ENCODE data around the gene FFAR4. TPM values are rescaled to one million over a fixed set of nuclear protein-coding genes. Genes with fewer than 3 reads are reported as not detected.
"Not testable (repeated sequence)": the region's sequence is repeated elsewhere in the genome, so short reads cannot be mapped to it uniquely, and the experiment has no call there.

Gene FFAR4
- not detected for total RNA-seq

GRCh38 chr10:93566435-93567276 lies at the start of gene FFAR4:
FFAR4 (plus strand) TSS chr10:93566665; CDS start chr10:93566721, 56 bp downstream.
- CTCF ChIA-PET, result no interaction called here
- POLR2A ChIA-PET, result no interaction called here

- POLR2A ChIA-PET, result no interaction called here
- CTCF ChIA-PET, result interaction anchor here (1.0 to 1.2 kb wide), 2 partner anchors 35 to 142 kb away, joined by 3 read pairs; no protein-coding TSS in a partner anchor
Measured at GRCh38 chr10:93518531-93518930, 47.9 kb upstream of the FFAR4 start.

- ChIA-PET POLR2A (no interaction called here), CTCF (no interaction called here)
Measured at GRCh38 chr10:93535293-93535692, 31.2 kb upstream of the FFAR4 start.

- CTCF ChIA-PET, POLR2A ChIA-PET: not testable (repeated sequence)
Measured at GRCh38 chr10:93540871-93541270, 25.6 kb upstream of the FFAR4 start.

GRCh38 chr10:93541402-93542357 lies 24.8 kb upstream of the FFAR4 start:
- POLR2A ChIA-PET, result no interaction called here

DNA sequence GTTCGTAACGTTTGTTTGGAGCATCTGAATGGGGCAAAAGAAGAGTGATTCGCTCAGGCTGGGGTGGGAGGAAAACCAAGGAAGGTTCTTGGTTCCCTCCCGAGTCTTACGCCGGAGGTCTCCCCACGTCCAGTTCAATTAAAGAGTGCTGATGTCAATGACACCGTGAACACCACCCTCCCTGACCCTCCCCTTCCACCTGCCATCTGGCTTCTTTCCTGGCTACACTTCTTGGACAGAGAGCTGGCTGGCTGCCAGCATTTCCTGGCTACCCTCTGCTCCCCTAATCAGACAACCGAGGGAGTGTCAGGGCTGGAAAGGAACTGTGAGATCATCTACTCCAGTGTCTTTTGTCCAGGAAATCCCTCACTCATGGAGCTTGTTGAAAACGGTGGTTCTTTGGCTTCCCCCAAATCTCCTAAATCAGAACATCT lies 24.1 kb upstream of the FFAR4 start:
- ChIA-PET POLR2A (no interaction called here), CTCF (interaction anchor here (0.6 to 2.0 kb wide), 5 partner anchors 23 to 152 kb away, joined by 3 to 5 read pairs (median 4); no protein-coding TSS in a partner anchor)

More at GRCh38 chr10:93541402-93542357, 24.8 kb upstream of the FFAR4 start:
- CTCF ChIA-PET, result interaction anchor here (0.6 to 2.0 kb wide), 5 partner anchors 22 to 153 kb away, joined by 3 to 5 read pairs (median 4); no protein-coding TSS in a partner anchor

- POLR2A ChIA-PET, CTCF ChIA-PET: not testable (repeated sequence)
Measured at GRCh38 chr10:93546995-93547394, 19.5 kb upstream of the FFAR4 start.

DNA sequence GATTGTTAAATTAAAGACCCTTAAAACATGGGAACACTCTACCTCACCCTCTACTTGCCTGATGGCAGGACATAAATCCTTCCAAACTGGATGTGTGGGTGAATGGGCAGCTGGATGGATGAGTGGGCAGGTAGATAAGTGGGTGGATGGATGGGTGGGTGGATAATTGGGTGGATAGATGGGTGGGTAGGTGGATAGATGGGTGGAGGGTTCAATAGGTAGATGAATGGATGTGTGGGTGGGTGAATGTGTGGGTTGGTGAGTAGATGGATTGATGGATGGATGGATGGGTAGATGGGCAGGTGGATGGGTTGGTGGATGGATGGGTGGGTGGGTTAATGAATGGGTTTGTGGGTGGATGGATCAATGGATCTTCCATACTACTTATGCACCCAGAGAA lies 18.9 kb upstream of the FFAR4 start:
- CTCF ChIA-PET, result no interaction called here
- POLR2A ChIA-PET, result no interaction called here

DNA sequence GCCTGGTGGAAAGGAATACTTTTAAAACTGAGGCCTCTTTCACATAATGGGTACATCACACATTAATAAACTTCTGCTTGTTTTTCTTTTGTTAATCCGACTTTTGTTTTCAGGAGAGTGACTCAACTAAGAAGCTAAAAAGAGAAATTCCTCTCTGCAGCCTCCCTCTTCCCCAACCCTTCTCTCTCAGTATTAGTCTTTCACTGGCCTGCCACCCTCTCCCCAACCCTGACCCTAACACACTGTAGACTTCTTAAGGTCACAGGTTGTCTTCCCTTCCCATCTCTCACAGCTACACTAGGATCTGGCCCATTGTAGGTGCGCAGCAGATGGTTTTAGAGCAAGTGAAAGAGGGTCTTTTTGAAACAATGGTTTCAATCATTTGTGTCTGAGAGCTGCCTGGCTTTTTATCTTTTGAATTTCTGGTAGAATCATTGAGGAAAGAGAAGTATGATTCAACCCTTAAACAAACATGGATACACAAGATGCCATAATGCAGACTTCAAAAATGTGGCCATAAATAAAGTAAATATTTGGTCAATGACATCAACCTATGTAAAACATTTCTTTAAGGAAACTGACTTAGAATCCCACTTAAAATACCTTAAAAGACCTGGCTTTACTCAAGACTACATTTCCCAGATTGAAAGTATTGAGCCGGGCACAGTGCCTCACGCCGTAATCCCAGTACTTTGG lies 17.9 kb upstream of the FFAR4 start:
- ChIA-PET POLR2A (interaction anchor here (0.6 kb wide), 1 partner anchor 10 kb away, joined by 8 read pairs; no protein-coding TSS in a partner anchor), CTCF (no interaction called here)

GRCh38 chr10:93550606-93551005 lies 15.9 kb upstream of the FFAR4 start:
- CTCF ChIA-PET, result no interaction called here

DNA sequence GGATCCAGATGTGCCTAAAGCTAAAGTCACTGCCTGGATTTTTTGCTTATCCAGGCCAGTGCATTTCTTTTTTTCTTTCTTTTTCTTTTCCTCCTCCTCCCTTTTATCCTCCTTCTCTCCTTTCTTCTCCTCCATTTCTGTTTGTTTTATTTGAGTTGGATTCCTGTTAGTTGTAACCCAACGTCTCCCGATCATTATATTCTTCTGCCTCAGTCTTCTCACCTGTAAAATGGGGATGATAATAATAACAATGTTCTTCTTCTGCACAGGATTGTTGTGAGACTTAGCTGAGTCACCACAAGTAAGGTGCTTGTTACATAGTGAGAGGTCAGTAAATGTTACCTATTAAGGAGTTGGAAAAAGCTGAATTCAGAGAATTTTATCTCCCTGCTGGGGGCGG lies 13.7 kb upstream of the FFAR4 start:
- POLR2A ChIA-PET, result no interaction called here
- CTCF ChIA-PET, result no interaction called here

More at GRCh38 chr10:93550606-93551005, 15.9 kb upstream of the FFAR4 start:
- POLR2A ChIA-PET, result no interaction called here

GRCh38 chr10:93553482-93554315 lies 12.8 kb upstream of the FFAR4 start:
- CTCF ChIA-PET, result interaction anchor here (1.3 kb wide), 1 partner anchor 302 kb away, joined by 4 read pairs; no protein-coding TSS in a partner anchor
- POLR2A ChIA-PET, result no interaction called here

GRCh38 chr10:93554316-93554663 lies 12.2 kb upstream of the FFAR4 start:
- POLR2A ChIA-PET, result no interaction called here
- CTCF ChIA-PET, result interaction anchor here (1.0 to 1.6 kb wide), 4 partner anchors 16 to 304 kb away, joined by 3 to 4 read pairs (median 4); no protein-coding TSS in a partner anchor

- CTCF ChIA-PET, result interaction anchor here (1.0 to 1.6 kb wide), 4 partner anchors 16 to 304 kb away, joined by 3 to 4 read pairs (median 4); no protein-coding TSS in a partner anchor
Measured at GRCh38 chr10:93554760-93555432, 11.6 kb upstream of the FFAR4 start.

DNA sequence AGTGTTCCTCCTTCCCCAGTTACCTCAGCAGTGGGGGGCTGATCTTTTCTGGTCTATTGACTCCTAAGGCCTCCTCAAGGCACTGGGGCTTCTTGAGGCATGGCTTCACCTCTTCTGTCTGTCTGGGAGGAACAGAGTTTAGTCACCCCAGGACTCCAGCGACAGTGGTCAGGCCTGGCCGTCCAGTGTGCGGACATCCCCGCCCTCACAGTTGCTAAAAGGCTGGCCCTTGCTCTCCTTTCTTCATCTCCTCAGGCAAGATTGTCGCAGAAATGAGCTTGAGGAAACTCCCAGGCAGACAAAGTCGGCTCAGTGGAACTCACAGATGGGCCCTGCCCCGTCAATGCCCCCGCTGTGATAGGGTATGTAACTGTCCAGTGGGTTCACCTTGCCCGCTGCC lies 7.0 kb upstream of the FFAR4 start:
- ChIA-PET CTCF (no interaction called here), POLR2A (no interaction called here)

More at GRCh38 chr10:93554760-93555432, 11.6 kb upstream of the FFAR4 start:
- POLR2A ChIA-PET, result no interaction called here

DNA sequence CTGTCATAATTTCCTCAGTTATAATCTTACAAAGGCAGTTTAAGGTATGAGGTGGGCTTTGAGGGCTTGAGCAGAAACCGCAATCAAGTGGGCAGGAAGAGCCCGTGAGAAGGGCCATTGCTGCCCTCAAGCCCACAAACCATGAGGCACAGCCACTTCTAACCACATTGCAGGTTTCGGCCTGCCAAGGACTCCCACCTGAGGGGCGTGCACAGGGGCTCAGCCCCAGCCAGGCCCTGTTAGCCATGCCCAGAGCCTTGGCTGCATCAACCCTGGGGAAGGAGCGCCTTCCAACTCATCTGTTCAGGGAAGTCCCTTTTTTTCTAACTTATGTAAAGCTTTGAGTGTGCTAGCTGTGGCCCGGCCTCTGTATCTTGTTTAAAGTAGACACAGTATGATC lies 5.9 kb upstream of the FFAR4 start:
- CTCF ChIA-PET, result no interaction called here
- POLR2A ChIA-PET, result no interaction called here

GRCh38 chr10:93565446-93565845 lies 1.0 kb upstream of the FFAR4 start:
- POLR2A ChIA-PET, result no interaction called here
- CTCF ChIA-PET, result no interaction called here

Measured in activated CD8-positive, alpha-beta memory T cell treated with anti-CD3 and anti-CD28 coated beads for 36 hours (primary cell).